GM21390 (cell line): Measurements from ENCODE around the gene TNS3.

Experiments used
- ATAC-seq: cut with Tn5 transposase; IDR thresholded peaks from one replicate; pipeline ENCODE4 v1.9.1; 2021; ENCODE audit not compliant: unreplicated experiment

The TNS3 gene

GRCh38 chr7:47414342-47415317 is 167.3 kb downstream of the TNS3 start:
- no peak for ATAC-seq

- no peak for ATAC-seq
Observed at GRCh38 chr7:47413526-47414341, 168.2 kb downstream of the TNS3 start.

DNA sequence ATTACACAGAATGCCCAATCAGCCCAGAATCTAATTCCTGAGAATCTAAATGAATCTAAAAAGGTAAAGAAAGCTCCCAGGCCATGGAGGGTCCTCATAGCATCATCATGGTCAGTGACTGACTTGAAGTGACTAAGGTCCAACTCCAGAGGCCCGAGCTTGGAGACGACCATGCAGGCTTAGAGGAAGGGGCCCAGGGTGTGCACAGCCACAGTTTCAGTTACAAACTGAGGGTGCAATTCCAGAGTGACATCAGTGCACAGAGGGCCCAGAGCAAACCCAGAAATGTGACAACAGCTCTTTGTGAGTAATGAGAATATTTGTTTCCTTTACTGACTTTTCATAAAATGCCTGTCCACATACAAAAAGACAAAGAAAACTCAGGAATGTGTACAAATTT is 170.0 kb downstream of the TNS3 start:
- no peak for ATAC-seq

DNA sequence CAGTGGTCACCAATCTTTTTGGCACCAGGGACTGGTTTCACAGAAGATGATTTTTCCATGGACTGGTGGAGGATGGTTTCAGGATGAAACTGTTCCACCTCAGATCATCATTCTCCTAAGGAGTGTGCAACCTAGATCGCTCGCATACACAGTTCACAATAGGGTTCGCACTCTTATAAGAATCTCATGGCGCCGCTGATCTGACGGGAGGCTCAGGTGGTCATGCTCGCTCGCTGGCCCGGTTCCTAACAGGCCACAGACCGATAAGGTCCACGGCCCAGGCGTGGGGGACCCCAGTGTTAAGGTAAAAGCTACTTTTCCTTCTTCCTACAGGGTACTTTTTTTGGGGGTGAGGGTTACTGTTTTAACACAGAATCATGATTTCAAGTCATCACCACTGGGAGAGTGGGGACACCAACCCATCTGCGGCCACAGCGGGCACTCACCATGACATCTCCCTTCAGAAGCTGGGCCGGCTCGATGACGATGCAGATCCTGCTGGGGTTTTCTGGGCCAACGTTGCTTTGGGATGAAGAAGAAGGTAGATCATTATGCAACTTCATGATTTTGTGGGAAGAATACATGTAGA is 170.5 kb downstream of the TNS3 start:
- no peak for ATAC-seq

DNA sequence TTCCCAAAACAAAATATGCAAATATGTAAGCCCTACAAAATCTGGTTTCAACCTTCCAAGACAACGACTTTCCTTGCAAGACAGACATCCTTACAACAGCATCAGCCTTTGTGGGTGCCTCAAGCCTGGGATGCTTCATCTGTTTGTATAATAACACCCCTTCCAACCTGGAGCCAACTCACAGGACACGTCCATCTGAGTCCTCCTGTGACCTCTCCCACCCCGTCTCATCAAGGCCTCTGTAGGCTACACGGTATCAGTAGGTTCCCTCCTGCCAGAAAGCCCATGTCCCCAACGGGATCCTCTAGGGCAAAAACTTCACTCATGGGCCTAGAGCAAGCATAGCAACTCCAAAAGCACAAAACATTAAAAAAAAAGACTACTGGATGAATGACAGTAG is 173.2 kb downstream of the TNS3 start:
- no peak for ATAC-seq

GRCh38 chr7:47407821-47408674 is 173.9 kb downstream of the TNS3 start:
- ATAC-seq: no peak

- ATAC-seq: no peak
Observed at GRCh38 chr7:47407136-47407535, 174.8 kb downstream of the TNS3 start.

DNA sequence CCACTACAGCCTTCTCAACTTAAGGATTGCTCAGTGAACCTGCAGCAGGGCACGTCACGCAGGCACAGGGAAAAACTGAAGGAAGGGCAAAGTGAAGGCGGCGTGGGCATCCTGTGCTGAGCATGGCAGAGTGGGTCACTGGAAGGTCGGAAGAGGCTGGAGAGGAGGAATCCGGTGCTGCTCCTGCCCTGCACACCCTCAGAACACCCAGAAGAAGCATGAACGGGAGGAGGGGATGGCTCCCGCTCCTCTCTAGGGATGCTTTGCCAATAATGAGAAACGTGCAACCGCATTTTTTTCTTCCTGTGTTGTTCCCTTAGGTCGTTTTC is 175.1 kb downstream of the TNS3 start:
- ATAC-seq: no peak

GRCh38 chr7:47405921-47406800 is 175.8 kb downstream of the TNS3 start:
- ATAC-seq: no peak

- no peak for ATAC-seq
Observed at GRCh38 chr7:47405286-47405904, 176.5 kb downstream of the TNS3 start.

DNA sequence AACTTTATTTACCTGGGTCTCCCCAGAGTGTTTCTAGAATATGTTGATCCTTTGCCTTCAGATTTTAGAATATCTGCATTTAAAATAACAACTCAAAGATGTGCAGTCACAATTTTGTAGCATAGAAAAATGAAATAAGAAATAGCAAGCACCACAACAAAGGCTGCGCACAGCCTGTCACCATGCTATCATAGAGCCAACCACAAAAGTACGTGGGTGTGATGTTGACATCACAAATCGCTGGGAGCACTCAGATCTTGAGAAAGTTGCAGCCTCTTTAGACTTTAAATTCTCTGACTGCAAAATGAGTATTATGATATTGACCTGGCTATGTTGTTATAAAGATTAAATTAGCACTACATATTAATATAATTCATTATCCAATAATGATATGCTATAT is 177.9 kb downstream of the TNS3 start:
- no peak for ATAC-seq

DNA sequence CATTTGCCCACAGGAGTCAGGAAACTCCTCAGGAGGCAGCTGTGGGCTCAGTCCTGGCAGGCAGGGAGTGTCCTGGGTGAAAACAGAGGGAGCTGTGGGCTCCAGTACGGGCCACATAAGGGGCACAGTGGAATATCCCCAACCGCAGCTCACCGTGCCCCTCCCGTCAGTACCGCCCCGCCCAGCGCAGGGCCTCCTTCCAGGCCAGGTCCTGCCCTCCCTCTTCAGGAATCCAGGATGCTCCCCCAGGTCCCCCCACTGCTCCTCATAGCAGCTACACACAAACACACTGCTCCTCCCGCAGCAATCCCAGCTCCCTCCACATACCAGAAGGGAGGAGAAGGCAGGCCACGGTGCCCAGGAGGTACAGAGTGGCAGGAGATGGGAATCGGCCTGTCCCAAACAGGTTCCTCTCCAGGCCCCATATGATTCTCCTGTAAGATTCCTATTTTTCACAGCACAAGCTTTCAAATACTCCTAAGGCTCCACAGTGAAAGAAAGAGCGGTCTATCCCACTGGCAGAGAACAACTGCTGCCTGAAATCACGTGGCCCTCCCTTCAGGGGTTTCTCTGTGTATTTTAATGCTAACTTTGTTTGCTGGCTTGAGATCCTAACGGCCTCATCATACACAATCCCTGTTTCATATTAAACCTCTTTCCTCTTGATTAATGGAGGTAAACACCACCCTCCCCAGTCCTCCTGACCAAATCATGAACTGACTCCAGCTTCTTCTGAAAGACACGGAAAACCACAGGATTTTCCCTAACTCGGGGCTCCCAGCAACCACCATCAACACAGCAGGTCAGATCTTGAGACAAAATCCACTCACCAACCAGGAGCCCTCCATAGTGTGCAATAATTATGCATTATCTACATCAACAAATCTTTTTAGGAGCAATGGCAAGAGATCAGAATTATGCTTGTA is 178.7 kb downstream of the TNS3 start:
- ATAC-seq: no peak

DNA sequence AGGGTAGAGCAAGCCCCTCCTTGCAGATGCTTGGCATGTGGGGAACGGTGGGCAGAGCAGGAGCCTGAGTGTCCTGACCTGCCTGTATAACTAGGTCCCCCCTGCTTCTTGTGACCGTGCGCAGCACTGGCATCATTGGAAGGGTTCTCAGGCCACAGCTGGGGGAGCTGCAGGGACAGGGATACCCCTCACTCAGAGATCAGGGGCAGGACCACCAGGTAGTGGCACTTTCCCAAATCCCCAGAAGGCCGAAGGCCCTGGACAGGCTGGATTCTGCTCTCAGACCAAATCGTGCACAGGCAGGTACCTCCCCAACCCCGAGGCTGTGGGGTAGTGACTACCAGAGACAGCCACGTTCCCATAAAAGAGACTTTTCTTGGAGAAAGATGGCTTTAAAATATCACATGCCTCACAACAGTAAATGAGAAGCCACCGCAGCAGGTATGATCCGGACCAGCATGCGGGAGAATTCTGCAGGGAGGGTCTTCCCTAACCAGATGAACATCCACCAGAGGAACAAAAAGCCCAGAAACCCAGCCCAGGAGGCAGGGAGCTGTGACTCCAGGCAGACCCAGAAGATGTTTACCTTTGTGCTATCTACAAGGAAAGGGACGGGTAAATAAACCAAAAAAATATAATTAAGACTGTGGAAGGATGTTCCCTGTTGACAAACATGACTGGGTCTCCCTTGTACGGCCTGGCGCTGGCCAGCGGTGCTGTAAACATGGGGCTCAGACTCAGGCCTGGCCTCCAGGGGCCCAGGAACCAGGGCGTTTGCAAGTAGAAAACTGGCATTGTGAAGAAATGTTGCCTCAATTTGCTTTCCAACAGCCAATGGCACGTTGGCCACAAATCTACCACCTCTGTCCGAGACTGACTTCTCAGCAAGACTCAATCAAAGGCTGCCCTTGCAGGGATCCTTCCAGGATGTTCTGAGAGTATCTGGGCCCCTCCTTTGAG is 180.0 kb downstream of the TNS3 start:
- no peak for ATAC-seq

GRCh38 chr7:47400741-47401206 is 181.1 kb downstream of the TNS3 start:
- no peak for ATAC-seq

GRCh38 chr7:47400001-47400400 is 181.9 kb downstream of the TNS3 start:
- ATAC-seq: no peak

DNA sequence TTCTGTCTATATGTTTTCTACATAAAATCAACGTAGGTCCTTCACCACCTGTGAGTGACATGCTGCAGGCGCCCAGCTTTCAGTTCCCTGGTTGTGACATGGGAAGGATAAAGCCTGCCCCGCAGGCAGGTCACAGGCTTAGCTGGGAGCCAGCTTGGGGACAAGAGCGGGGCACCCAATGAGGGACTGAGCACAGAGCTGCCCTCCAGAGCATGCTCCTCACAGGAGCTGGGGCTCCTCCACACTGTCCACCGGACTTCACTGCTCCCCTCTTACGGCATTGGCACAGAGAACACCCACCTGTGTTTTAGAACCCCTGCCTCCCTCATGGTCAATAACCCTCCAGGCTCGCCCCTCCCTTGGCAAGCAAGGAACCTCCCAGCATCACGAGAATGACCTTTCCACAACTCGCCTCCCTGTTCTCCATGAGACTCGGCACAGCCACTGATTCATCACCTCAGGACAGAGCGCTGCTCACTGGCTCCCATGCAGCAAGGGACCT is 187.1 kb downstream of the TNS3 start:
- ATAC-seq: no peak

GRCh38 chr7:47394216-47394615 is 187.7 kb downstream of the TNS3 start:
- ATAC-seq: no peak
